Heart right ventricle (tissue), 16 donors: Measurements from ENCODE around the gene LILRB4. TPM values are rescaled to one million over a fixed set of nuclear protein-coding genes. Genes with fewer than 3 reads are reported as not detected.
A peak's percentile ranks its signal among the peaks of the same experiment; 100 is the strongest.

Experiments
- ATAC-seq, 8 donors: fragments of 200-7000 bp; cut with Tn5 transposase; one replicate each; pipeline ENCODE4 v1.9.1; 2020; ENCODE audit warnings: mild to moderate bottlenecking in 8 of 8, moderate library complexity in 8 of 8, moderate number of reproducible peaks in 1 of 8
- DNase-seq, 2 donors: peaks; one replicate each; pipeline ENCODE4 v3.0.0-alpha.2; 2020
- H3K27ac ChIP-seq, 10 donors: fragments of 200-600 bp; sonication (generic) in 2 of 10; one replicate each; pipeline versions ENCODE4 v1.5.0 to v1.8.0; 2020 to 2022; ENCODE audit warnings: mild to moderate bottlenecking in 3 of 10
- H3K27me3 ChIP-seq, 7 donors: fragments of 200-600 bp; one replicate each; pipeline ENCODE4 v1.8.0; 2021 to 2022; ENCODE audit warnings: mild to moderate bottlenecking in 2 of 7
- H3K36me3 ChIP-seq, 9 donors: fragments of 200-600 bp; sonication (generic) in 1 of 9; one replicate each; pipeline versions ENCODE4 v1.5.0 to v1.8.0; 2020 to 2022; ENCODE audit warnings: mild to moderate bottlenecking in 2 of 9
- H3K4me1 ChIP-seq, 9 donors: fragments of 200-600 bp; sonication (generic) in 1 of 9; one replicate each; pipeline versions ENCODE4 v1.5.0 to v1.8.0; 2020 to 2022; ENCODE audit warnings: mild to moderate bottlenecking in 4 of 9
- H3K4me3 ChIP-seq, 10 donors: fragments of 200-600 bp; sonication (generic) in 2 of 10; one replicate each; pipeline versions ENCODE4 v1.5.0 to v1.8.0; 2020 to 2022; ENCODE audit warnings: mild to moderate bottlenecking in 7 of 10, moderate library complexity in 2 of 10
- H3K9me3 ChIP-seq, 11 donors: fragments of 200-600 bp in 10 of 11; sonication (generic) in 2 of 11; one replicate each; pipeline versions ENCODE4 v1.5.0 to v1.8.0; 2013 to 2022; ENCODE audit warnings: mild to moderate bottlenecking in 2 of 11, control low read depth in 1 of 11, moderate library complexity in 1 of 11
- CTCF ChIP-seq, 9 donors: fragments of 200-600 bp; sonication (generic) in 2 of 9; IDR thresholded peaks; one replicate each; pipeline versions ENCODE4 v1.5.0 to v1.8.0; 2021 to 2022; ENCODE audit warnings: antibody characterized with exemption in 9 of 9, mild to moderate bottlenecking in 5 of 9, moderate library complexity in 1 of 9
- WGBS, 2 donors: extraction: QIAGEN DNeasy Blood & Tissue Kit; methylation state at CpG; one replicate each; pipeline ENCODE4 v1.1.7; 2013; ENCODE audit warnings: inconsistent platforms in 1 of 2; 5-methylcytosine and 5-hydroxymethylcytosine counted together
- intact Hi-C, 10 donors: fragments of 100-400 bp; cut with DNase I; formaldehyde crosslinking; loops; one replicate each; pipeline versions ENCODE4 v1.11.1 to v1.14.2; 2022
- long read RNA-seq, 3 donors: library from polyadenylated mRNA; unstranded; transcript quantifications; one replicate each; pipeline ENCODE4 v2.0.0, GENCODE V29; 2020 to 2021
- polyA plus RNA-seq, 2 donors: library from polyadenylated mRNA; stranded (reverse); fragments of 200-250 nt; gene quantifications; one replicate each; pipeline ENCODE4 v1.2.3, GENCODE V29; 2013
- total RNA-seq, 10 donors: library from RNA; stranded (reverse); fragmentation: NEBNext Ultra II Directional in 3 of 10; extraction: Animal tissue kit (Norgen Biotek cat#: 25700) in 3 of 10; gene quantifications; one replicate each; pipeline versions ENCODE4 v1.2.1 to v1.2.4, GENCODE V29; 2021 to 2023
- donor health status: Arrhythmogenic right ventricular cardiomyopathy.
- donor health status: ischemic (EF 13 %, LVEDD 7.1; RV severe dilation, severe dysfunction).
- donor health status: healthy with polysubstance abuse.
- donor health status: DM: no; HTN: yes; CAD: no.
- donor health status: DM: no; HTN: no; CAD: no.
- donor health status: ischemic (EF 25% LVEDD 6.9; RV normal size, moderate dysfunction).
- donor health status: ischemic (EF 25% LVEDD 5.7; RV mildly dilated, moderate dysfunction).
- donor health status: healthy.
- donor health status: DM: yes; HTN: yes; CAD: no.
- donor health status: Ischemic cardiomyopathy.
- donor health status: ischemic (EF 35%, LVEDD 5.7; RV mildly dilated, moderate dysfunction).
- donor health status: nonischemic (EF 11% LVEDD 7.7; RV severe dilation, severe dysfunction).
- donor health status: DM: yes; HTN: yes; CAD: no.
- donor health status: PGD.
- donor health status: ischemic (EF 29% LVEDD 5.4; RV normal size, mild dysfunction).
- donor health status: nonischemic (EF 23%, LVEDD 6.1; RV moderate dilation, normal function).

The LILRB4 gene
- total RNA-seq (10 to 100 TPM in 1 of 10 donors, 1 to 10 TPM in 8, under 1 TPM in 1; 0.99 to 22.4 (median 1.8) TPM), polyA plus RNA-seq (1 to 10 TPM; 2.0 to 2.2 TPM)
- long read RNA-seq, donor 1, partial matches to known transcripts: 3 of 8 reads
- long read RNA-seq, donor 1, other reads (novel, unspliced or antisense): 5 of 8 reads
- long read RNA-seq, donor 2, partial matches to known transcripts: 0 of 2 reads
- long read RNA-seq, donor 2, other reads (novel, unspliced or antisense): 2 of 2 reads
- long read RNA-seq, donor 3, partial matches to known transcripts: 1 of 1 reads
- long read RNA-seq, donor 3, other reads (novel, unspliced or antisense): 0 of 1 reads

- DNase-seq (peak; percentile 15 to 33), ATAC-seq (peak in 7 of 8 donors; percentile 49 to 79 (median 71))
- Histone ChIP-seq H3K36me3 (peaks cover 0 to 14% (median 0%) of the 10 kb centered on the region in 9 donors), H3K9me3 (peaks cover 0 to 7% (median 0%) of the 10 kb centered on the region in 11 donors), H3K4me1 (peaks cover 0 to 20% (median 0%) of the 10 kb centered on the region in 9 donors), H3K4me3 (peak within 1 kb of the TSS in 3 of 10 donors; percentile 17 to 47 (median 28)), H3K27ac (peak within 1 kb of the TSS in 1 of 10 donors; percentile 76), H3K27me3 (peaks cover 0 to 20% (median 15%) of the 10 kb centered on the region in 7 donors)
- TF ChIP-seq CTCF (IDR thresholded peaks at IDR 0.05): no peak
- 64 to 81% methylated on average over 7 of the region's 7 CpGs for WGBS, 2 donors
- intact Hi-C loops: loop anchor here in 1 of 10 donors (5.0 kb wide), 1 partner anchor 175 kb away; no protein-coding TSS in a partner anchor
These were observed at the start of gene LILRB4 for GRCh38 chr19:54662730-54663129. Gene LILRB4, plus strand, starts transcription at chr19:54662985. Its CDS starts 49 bp downstream, at chr19:54663034.

GRCh38 chr19:54614726-54615125 lies 48.1 kb upstream of the LILRB4 start:
- TF ChIP-seq CTCF (IDR thresholded peaks at IDR 0.05): no peak
- Histone ChIP-seq H3K27me3 (no peaks in the 10 kb centered on the region), H3K9me3 (peaks cover 0 to 38% (median 7%) of the 10 kb centered on the region in 11 donors), H3K27ac (no peak overlapping the region), H3K4me1 (peaks cover 0 to 13% (median 0%) of the 10 kb centered on the region in 9 donors), H3K4me3 (no peak overlapping the region), H3K36me3 (no peaks in the 10 kb centered on the region)
- intact Hi-C loops: no loop called here
- no peak for ATAC-seq
- DNase-seq: no peak
- WGBS, 2 donors: 87 to 91% methylated on average over 1 of the region's 1 CpG

GRCh38 chr19:54616057-54616456 lies 46.7 kb upstream of the LILRB4 start:
- TF ChIP-seq CTCF (IDR thresholded peaks at IDR 0.05): no peak
- intact Hi-C loops: no loop called here
- H3K4me3 ChIP-seq: no peak overlapping the region
- ATAC-seq: no peak
- 58 to 64% methylated on average over 3 of the region's 3 CpGs for WGBS, 2 donors
- H3K27ac ChIP-seq: peak overlapping the region in 1 of 10 donors; percentile 60
- H3K36me3 ChIP-seq: no peaks in the 10 kb centered on the region
- peaks cover 0 to 24% (median 7%) of the 10 kb centered on the region in 11 donors for H3K9me3 ChIP-seq
- no peak for DNase-seq
- H3K4me1 ChIP-seq: peaks cover 0 to 13% (median 0%) of the 10 kb centered on the region in 9 donors
- H3K27me3 ChIP-seq: peaks cover 0 to 3% (median 0%) of the 10 kb centered on the region in 7 donors

GRCh38 chr19:54616821-54617560 lies 45.8 kb upstream of the LILRB4 start:
- ATAC-seq (no peak), DNase-seq (no peak)
- peaks cover 0 to 11% (median 0%) of the 10 kb centered on the region in 9 donors for H3K4me1 ChIP-seq
- peak overlapping the region in 1 of 10 donors; percentile 60 for H3K27ac ChIP-seq
- peak overlapping the region in 1 of 10 donors; percentile 29 for H3K4me3 ChIP-seq
- H3K9me3 ChIP-seq: peaks cover 0 to 17% (median 5%) of the 10 kb centered on the region in 11 donors
- no peaks in the 10 kb centered on the region for H3K36me3 ChIP-seq
- peaks cover 0 to 3% (median 0%) of the 10 kb centered on the region in 7 donors for H3K27me3 ChIP-seq
- intact Hi-C loops: no loop called here
- 47 to 65% methylated on average over 5 of the region's 5 CpGs for WGBS, 2 donors
- TF ChIP-seq CTCF (IDR thresholded peaks at IDR 0.05): no peak
